Measurements from ENCODE around the gene ARHGEF9.

ARHGEF9 gene

GRCh38 chrX:63613531-63614028 is 171.4 kb downstream of the ARHGEF9 start:
- TF ChIP-seq CTCF (IDR thresholded peaks at IDR 0.05; ENCODE audit: extremely low read depth, missing control alignments) = no peak
- DNase-seq (ENCODE audit: low spot score) = no peak

GRCh38 chrX:63585936-63586335 is 199.1 kb downstream of the ARHGEF9 start:
- no peak for DNase-seq (ENCODE audit: low spot score)
- no peak for TF ChIP-seq CTCF (IDR thresholded peaks at IDR 0.05; ENCODE audit: extremely low read depth, missing control alignments)

Measured in GM20000 (cell line).